ENCODE results near the gene NMNAT1.

- TF ChIP-seq CTCF (IDR thresholded peaks at IDR 0.05; ENCODE audit: insufficient read depth, low read depth, low read length) (no peak), EZH2 (IDR thresholded peaks at IDR 0.05; ENCODE audit: insufficient read depth, low read length) (no peak)
Measured at GRCh38 chr1:9901148-9902059, 41.9 kb upstream of the NMNAT1 start.

Measured in astrocyte (in vitro differentiated cells and primary cell).